GM21528 (cell line): ENCODE results near the gene GDF10.

Source experiments
- ATAC-seq: cut with Tn5 transposase; IDR thresholded peaks from one replicate; pipeline ENCODE4 v1.9.1; 2021; ENCODE audit warnings: mild to moderate bottlenecking, moderate library complexity; ENCODE audit not compliant: unreplicated experiment, low FRiP score

Gene GDF10

DNA sequence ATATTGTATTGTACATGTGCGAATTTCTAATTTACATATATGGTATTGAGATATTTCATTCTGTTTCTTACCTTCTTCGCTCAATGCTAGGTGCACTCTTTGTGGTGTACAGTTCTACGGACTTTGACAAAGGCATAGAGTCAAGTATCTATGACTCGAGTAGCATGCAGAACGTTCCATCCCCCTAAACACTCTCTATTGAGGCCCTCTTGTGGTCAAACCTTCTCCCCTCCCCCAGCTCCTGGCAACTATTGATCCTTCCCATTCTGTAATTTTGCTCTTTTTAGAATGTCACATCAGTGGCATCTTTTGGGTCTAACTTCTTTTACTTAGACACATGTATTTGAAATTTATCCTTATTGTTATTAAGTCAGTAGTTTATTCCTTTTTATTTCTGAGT is 30.7 kb upstream of the GDF10 start:
- ATAC-seq: no peak

- ATAC-seq: no peak
These were observed 23.9 kb upstream of the GDF10 start for GRCh38 chr10:47276071-47276470.

- no peak for ATAC-seq
These were observed 23.2 kb upstream of the GDF10 start for GRCh38 chr10:47276576-47277351.

GRCh38 chr10:47277352-47278151 is 22.4 kb upstream of the GDF10 start:
- ATAC-seq: no peak

DNA sequence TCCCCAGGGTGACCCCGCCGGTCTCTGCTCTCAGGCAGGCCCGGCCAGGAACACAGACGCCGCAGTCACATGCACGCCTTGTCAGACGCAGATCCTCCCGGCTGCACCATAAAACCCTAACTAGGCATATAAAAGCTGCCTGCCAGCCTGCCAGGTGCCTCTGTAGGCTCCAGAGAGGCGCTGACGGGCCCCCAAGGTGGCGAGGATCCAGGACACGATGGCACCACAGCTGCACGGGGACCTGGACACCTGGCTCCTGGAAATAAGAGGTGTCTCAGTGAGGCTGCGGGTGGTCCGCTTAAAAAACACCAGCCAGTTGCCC is 21.9 kb upstream of the GDF10 start:
- ATAC-seq: no peak

DNA sequence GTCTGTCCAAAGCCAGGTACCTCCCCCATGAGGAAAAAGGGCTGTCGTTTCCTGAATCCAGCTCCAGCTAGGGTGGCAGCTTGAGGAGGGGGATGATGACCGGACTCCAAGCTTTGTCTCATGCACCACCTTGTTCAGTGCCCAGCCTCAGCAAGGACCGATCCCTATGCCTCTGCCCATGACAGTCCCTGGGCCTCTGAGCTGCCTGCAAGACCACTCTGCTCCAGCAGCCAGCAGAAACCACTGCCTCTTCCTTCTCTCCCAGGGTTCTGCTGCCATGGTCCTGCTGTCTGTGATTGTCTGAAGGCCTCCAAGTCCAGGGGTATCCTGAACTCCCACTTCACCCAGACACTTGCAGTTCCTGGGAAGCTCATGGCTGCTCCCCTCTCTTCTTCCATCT is 21.3 kb upstream of the GDF10 start:
- ATAC-seq: no peak

- ATAC-seq: no peak
These were observed 20.7 kb upstream of the GDF10 start for GRCh38 chr10:47279276-47279675.

DNA sequence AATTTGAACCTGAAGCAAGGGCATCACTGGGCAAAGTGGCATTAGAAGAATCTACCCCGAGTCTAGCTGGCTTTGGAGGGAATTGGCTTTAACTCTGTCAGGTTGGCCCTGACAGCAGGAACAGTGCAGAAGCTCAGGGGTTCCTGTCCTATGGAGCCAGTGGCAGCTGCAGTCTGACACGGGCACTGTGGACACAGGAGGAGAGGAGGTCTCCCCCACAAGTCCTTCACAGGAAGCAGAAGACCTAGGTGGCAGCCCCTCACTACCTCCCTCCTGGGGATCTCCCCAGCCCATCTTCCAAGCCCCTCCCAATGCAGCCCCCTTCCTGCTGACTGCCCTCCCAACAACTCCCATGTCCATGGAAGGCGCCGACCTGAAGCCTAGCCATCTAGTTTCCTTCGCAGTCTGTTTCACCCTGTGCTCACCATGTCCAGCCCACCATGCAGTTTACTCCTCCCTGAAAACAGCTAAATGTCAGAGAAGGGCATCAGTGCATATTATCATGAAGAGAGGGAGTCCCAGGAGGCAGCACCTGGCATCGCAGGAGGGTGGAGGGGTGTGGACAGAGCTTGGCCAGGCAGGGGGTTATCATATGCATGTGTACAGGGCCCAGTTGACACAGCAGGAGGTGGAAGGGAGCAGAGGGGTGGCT is 17.9 kb upstream of the GDF10 start:
- ATAC-seq: no peak

DNA sequence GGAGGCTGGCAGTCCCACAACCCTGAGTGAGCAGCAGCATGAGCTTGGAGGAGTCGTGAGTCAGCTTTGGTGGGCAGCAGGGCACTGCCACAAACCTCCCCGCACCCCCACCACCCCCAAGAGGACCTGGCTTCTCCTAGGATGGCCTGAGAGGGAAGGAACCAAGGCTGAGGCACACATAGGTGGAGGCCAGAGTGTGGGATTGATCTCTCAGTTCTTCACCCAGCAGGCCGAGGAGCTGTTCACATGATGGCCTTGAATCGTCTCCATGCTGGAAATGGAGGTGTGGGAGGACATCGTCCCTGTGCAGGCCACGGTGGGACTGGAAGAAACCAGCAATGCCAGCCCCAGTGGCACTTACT is 17.4 kb upstream of the GDF10 start:
- no peak for ATAC-seq

- no peak for ATAC-seq
These were observed 16.8 kb upstream of the GDF10 start for GRCh38 chr10:47283101-47283630.

- no peak for ATAC-seq
These were observed 16.1 kb upstream of the GDF10 start for GRCh38 chr10:47283848-47284247.

- no peak for ATAC-seq
These were observed 14.4 kb upstream of the GDF10 start for GRCh38 chr10:47285381-47286115.

DNA sequence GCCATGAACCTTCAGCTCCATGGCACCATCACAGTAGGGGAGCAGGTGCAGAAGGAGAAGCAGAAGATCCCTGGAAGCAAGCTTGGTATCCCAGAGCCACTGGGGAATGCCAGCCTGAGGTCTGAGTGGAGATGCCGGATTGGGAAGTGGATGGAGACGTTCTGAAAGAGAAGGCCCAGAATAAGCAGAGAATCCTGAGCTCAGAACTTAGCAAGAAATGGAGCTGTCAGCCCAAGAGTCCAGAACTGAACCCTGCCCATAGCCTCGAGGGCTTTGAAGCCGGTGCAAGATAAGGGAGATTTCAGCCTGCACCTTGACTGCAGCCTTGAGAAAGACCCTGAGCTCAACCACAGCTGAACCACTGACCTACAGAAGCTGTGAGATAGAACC is 13.9 kb upstream of the GDF10 start:
- no peak for ATAC-seq

DNA sequence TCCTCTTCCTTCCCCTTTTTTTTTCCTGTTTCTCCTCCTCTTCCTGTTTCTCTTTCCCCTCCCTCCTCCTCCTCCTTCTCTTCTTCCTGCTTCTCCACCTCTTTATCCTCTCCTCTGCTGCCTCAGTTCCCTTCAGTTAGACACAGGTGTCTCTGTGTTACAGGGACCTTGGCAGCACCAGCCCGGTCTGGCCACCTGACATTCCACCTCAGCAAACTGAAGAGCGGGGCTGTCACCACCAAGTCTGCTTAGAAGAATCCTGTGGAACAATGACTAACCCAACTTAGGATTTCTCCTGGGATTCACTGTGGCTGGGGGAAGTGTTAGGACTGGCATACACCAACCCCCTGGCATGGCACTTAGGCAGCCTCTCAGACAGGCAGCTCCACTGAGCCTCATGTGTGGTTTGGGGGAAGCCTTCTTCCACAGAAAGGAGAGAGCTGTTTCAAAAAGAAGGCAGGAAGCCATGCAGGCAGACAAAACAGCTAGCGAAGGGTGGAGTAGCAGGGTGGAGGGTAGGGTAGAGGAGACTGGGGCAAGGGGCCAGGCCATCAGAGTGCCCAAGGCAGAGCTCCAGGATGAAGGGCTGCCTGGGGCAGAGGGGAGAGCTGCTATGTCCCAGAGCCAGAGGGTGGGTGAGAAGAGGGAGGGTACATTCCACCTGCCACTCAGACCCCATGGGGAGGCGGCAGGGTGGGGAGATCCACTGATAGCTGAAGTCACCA is 13.2 kb upstream of the GDF10 start:
- no peak for ATAC-seq

GRCh38 chr10:47287365-47287802 is 12.6 kb upstream of the GDF10 start:
- no peak for ATAC-seq

DNA sequence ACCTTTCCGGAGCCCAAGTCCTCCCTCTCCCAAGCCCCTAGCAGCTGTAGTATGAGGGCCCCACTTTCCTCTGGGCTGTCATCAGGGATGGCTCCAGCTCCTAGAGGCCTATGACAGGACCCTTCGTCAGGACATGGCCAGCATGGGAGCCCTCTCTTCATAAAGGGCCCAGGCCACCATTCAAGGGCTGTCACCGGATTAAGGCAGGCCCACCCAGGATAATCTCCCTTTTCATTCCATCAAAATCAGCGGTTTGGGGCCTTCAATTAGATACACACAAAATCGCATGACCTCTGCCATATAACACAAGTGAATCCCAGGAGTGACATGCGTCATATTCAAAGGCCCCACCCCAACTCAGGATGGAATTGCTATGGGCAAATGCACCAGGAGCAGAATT is 12.2 kb upstream of the GDF10 start:
- ATAC-seq: no peak

DNA sequence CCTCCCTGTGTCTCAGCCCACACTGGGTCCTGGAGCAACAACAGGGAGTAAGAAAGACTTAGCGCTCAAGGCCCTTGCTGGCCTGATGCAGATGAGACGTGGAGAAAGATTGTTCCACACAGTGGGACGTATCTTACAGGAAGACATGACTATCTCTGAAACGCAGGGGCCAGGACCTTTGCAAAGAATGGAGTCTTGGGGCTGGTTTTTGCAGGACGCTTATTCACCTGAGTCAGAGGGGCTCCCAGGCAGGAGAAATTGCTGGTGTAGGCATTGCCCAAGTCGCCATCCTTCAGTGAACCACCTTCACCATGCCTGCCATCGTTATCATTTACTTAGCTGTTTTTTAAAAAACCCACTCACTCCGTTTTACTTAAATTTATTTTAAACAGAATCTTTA is 11.8 kb upstream of the GDF10 start:
- ATAC-seq: no peak

DNA sequence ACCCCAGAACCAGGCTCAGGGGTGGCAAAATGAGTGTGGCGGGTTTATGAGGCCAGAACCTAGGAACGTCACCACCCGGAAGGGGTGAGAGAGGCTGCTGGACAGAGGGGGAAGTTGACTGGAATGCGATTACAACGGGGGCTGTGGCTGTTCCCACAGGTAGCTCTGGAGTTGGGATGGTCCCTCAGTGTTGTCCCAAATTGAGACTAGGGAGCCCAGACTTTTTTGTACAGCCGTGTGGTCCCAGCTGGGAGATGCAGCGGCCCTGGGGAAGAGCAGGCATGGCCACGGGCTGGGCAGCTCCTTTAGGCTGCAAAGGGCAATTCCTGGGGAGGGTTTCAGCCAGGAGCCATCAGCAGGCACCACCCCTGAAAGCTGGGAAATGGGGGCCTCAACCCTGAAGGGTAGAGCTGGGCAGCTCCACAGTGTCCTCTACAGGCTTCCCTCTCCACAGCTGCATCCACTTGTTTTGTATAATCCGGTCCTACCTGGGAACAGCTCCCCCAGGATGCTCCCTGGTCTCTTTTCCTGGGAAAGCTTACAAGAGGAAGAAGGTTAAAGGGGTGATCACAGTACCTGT is 11.0 kb upstream of the GDF10 start:
- ATAC-seq: no peak

- ATAC-seq: no peak
These were observed 10.1 kb upstream of the GDF10 start for GRCh38 chr10:47289921-47290320.

- ATAC-seq: no peak
These were observed 9.7 kb upstream of the GDF10 start for GRCh38 chr10:47290338-47290737.
